ENCODE measurements around the gene CELSR1. TPM values are rescaled to one million over a fixed set of nuclear protein-coding genes. Genes with fewer than 3 reads are reported as not detected.

Gene CELSR1
- total RNA-seq, 1 donor from 2014 or later: 5.1 TPM

GRCh38 chr22:46382524-46382923 is 154.9 kb downstream of the CELSR1 start:
- no peak overlapping the region for H3K4me3 Mint-ChIP-seq
- peaks cover 26% of the 10 kb centered on the region for H3K4me1 Mint-ChIP-seq
- TF ChIP-seq CTCF (conservative IDR thresholded peaks at IDR 0.05): no peak
- no peak for DNase-seq (ENCODE audit: low read depth, low spot score)
- peaks cover 32% of the 10 kb centered on the region for H3K27me3 Mint-ChIP-seq (ENCODE audit: low read depth)
- peaks cover 2% of the 10 kb centered on the region for H3K36me3 Mint-ChIP-seq (ENCODE audit: low read depth)
- H3K9me3 Mint-ChIP-seq: no peaks in the 10 kb centered on the region
- no peak overlapping the region for H3K27ac Mint-ChIP-seq (ENCODE audit: unreplicated experiment)

GRCh38 chr22:46381731-46382130 is 155.7 kb downstream of the CELSR1 start:
- TF ChIP-seq CTCF (conservative IDR thresholded peaks at IDR 0.05): no peak
- Mint-ChIP-seq H3K9me3 (no peaks in the 10 kb centered on the region), H3K4me3 (no peak overlapping the region), H3K27me3 (ENCODE audit: low read depth) (peaks cover 32% of the 10 kb centered on the region), H3K36me3 (ENCODE audit: low read depth) (peaks cover 2% of the 10 kb centered on the region), H3K4me1 (peaks cover 34% of the 10 kb centered on the region), H3K27ac (ENCODE audit: unreplicated experiment) (no peak overlapping the region)
- DNase-seq (ENCODE audit: low read depth, low spot score): no peak

- no peaks in the 10 kb centered on the region for H3K9me3 Mint-ChIP-seq
Measured at GRCh38 chr22:46381142-46381541, 156.3 kb downstream of the CELSR1 start.

GRCh38 chr22:46380581-46380980 is 156.8 kb downstream of the CELSR1 start:
- Mint-ChIP-seq H3K36me3 (ENCODE audit: low read depth) (peaks cover 5% of the 10 kb centered on the region), H3K4me1 (peaks cover 37% of the 10 kb centered on the region), H3K4me3 (no peak overlapping the region), H3K27me3 (ENCODE audit: low read depth) (peaks cover 32% of the 10 kb centered on the region), H3K9me3 (peaks cover 3% of the 10 kb centered on the region), H3K27ac (ENCODE audit: unreplicated experiment) (no peak overlapping the region)
- no peak for TF ChIP-seq CTCF (conservative IDR thresholded peaks at IDR 0.05)
- no peak for DNase-seq (ENCODE audit: low read depth, low spot score)

More at GRCh38 chr22:46381142-46381541, 156.3 kb downstream of the CELSR1 start:
- no peak overlapping the region for H3K27ac Mint-ChIP-seq (ENCODE audit: unreplicated experiment)
- no peak for TF ChIP-seq CTCF (conservative IDR thresholded peaks at IDR 0.05)
- H3K4me3 Mint-ChIP-seq: no peak overlapping the region
- DNase-seq (ENCODE audit: low read depth, low spot score): no peak
- H3K36me3 Mint-ChIP-seq (ENCODE audit: low read depth): peaks cover 2% of the 10 kb centered on the region
- H3K4me1 Mint-ChIP-seq: peaks cover 37% of the 10 kb centered on the region
- peaks cover 32% of the 10 kb centered on the region for H3K27me3 Mint-ChIP-seq (ENCODE audit: low read depth)

GRCh38 chr22:46380069-46380468 is 157.4 kb downstream of the CELSR1 start:
- DNase-seq (ENCODE audit: low read depth, low spot score): no peak
- no peak overlapping the region for H3K27ac Mint-ChIP-seq (ENCODE audit: unreplicated experiment)
- TF ChIP-seq CTCF (conservative IDR thresholded peaks at IDR 0.05): no peak
- H3K4me3 Mint-ChIP-seq: no peak overlapping the region
- H3K4me1 Mint-ChIP-seq: peaks cover 37% of the 10 kb centered on the region
- H3K27me3 Mint-ChIP-seq (ENCODE audit: low read depth): peaks cover 32% of the 10 kb centered on the region
- peaks cover 5% of the 10 kb centered on the region for H3K36me3 Mint-ChIP-seq (ENCODE audit: low read depth)
- peaks cover 3% of the 10 kb centered on the region for H3K9me3 Mint-ChIP-seq

All from neural crest cell (in vitro differentiated cells).